Stromal cell of bone marrow (primary cell): Measurements from ENCODE around the gene ARHGAP24.
"Not testable (repeated sequence)": the region's sequence is repeated elsewhere in the genome, so short reads cannot be mapped to it uniquely, and the experiment has no call there.

Experiments
- DNase-seq: peaks from one replicate; pipeline ENCODE4 v3.0.0-alpha.2; 2012; ENCODE audit warnings: low read depth

Gene ARHGAP24

DNA sequence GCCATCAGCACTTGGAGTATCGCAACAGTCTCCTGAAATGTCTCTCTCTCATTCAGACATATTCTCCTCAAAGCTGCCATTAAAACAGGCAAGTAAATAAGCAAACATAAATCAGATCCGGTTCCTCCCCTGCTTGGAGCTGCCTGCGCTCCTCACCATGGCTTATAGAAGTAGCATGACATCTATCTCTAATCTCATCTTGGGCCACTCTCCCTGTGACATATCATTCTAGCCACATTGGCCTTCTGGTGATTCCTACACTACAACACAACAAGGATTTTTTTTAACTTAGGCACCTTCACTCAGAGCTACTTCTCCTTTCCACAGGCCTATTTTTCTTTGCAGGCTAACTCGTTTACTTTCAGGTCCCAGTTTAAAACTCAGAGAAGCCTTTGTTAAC lies 387.9 kb downstream of the ARHGAP24 start:
- no peak for DNase-seq

DNA sequence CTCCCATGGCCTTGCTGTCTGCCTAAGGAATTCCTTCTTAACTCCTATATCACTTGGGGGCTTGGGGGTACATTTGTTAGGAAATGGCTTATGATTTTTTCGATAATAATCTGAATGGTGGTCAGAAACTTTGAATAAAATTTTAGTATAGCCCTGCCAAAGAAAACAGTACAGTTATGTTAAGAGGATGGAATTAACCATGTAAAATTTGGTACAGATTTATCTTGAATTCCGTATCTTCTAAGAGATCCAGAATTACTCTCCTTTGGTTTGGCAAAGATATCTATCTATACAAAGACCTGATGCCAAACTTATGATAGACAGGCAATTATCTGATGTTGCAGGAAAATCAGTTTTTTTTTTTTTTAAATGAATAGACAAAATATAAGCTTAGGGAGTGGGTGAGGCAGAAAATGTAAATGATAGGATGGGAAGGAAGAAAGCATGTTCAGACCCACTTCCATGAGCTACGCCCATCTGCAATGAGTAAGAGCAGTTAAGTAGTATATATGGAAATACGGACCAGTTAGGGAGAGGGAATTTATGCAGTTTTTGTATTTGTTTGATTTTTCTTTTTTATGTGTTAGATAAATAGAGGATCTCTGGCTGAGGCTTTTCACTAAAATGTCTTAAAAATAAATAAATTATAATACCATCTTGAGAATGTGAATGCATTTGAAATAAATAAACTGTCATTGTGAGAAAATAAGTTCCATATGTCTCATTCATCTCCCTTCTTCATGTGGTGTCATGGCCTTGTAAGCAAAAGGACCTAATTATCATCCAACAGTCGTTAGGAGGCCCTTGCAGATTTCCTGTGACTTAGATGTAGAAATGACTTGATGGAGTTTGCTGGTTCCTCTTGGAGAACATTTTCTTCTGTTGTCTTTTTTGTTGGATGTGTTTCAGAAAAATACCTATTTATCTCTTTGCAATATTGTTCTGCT lies 389.6 kb downstream of the ARHGAP24 start:
- no peak for DNase-seq

DNA sequence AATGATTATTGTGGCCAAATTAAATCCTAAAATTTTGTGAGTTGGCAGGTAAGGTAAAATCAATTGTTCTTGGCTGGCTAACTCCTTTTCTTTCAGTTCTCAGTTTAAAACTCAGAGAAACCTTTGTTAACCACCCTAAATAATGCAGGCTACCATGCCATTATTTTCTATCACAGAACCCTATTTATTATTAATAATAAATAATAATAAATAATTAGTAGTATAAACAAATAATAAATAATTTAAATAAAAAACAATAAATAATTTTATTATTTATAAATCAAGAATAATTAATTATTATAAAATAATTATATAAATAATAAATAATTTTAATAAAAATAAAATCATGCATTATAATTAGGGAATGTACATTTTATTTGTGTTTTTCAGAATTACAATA lies 390.3 kb downstream of the ARHGAP24 start:
- DNase-seq, result no peak

DNA sequence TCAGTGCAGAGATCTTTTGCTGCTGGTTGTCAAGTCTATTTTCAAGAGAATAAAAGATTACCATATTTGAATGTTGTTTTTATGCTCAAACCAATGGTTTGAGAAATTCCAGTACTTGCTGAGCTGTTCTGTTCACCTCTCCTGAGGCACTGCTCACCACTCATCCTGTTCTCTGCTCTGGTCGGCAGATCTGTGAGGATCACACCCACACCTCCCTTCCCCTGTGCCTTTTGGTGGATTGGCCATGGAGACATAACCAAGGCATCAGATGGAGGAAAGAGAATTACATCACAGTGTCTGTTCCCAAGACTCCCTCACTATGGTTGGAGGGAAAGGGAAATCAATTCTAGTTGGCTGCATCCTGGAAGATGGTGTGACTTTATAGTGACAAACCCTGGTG lies 391.6 kb downstream of the ARHGAP24 start:
- DNase-seq, result no peak

DNA sequence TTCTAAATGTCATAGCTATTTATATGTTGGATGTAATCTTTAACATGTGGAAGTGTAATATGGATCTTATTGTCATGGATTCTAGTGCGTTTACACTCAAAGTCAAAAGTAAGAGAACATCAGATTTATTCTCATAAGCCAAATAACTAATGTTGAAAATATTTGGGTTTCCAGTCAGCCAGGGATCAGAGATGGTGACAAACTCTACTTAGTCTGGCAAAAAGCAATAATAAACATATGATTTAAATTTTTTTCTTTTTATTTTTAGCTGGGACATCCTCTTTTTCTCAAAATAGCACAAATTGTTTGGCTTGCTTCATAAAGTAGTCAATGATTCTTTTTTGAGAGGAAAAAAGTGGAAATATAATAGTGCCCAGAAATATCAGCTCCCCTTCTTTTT lies 392.3 kb downstream of the ARHGAP24 start:
- DNase-seq, result no peak

DNA sequence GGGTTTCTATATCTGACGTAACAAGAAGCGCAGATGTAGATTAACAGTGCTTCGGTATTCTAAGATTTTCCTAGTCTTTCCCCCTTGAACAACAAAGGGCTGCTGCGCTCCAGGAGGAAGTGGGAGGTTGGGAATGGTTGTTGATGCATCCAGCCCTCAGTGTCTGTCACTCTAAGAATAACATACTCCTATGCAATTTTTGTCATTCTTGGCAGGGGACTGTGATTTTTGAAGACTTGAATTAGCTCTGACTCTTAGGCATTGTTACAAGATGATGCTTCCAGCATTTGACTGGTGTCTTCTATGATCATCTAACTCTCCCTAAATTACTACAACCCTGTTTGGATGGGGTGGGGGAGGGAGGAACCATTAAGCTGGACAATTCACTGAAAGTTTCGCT lies 394.2 kb downstream of the ARHGAP24 start:
- no peak for DNase-seq

DNA sequence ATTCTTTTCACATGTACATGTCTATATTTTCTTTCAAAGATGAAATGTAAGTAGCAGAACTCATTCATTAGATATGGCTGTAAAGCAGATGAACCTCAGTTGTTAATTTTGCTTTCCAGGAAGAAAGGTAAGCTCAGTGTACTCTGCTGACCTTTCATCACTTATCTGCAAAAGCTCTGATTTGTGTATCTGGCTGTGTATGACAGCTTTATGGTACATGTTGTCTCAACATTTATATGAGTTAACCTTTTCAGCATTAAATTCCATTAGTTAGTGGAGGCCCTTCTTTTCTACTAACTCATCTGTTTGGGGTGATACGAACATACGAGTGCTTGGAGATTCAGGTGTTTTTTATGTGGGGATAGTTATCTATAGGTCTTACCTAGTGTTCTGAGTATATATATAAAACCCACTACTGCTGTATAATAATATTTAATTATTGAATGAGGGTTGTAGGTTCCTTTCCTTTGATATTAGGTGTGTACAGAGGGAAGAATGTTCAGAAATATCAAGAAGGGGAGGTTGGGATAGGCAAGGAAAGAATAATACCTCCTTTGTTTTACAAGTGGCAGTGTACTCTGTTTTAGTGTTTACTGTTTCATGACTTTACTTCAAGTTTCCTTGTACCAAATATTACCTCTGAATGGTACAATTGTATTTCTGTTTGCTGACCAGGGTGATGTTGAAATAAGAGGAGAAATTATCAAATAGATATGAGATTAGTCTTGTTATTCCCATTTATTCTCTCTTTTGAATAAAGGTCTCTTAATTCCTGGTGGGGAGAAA lies 395.5 kb downstream of the ARHGAP24 start:
- no peak for DNase-seq

DNA sequence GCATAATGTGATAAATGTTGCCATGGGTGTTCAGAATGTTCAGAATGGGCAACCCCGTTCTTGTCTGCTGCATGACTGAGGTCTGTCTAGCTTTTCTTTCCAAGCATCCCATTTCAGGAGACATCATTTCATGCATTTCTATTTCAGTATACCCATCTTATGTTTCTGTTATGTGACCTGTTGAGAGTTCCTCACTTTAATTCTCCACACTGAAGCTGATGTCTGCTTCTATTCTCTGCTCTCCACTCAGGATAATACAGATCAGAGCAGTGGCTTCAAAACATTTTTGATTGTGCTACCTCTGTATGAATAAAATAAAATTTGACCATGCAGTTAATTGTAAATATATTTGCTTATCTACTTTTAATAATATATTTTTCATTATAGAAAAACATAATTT lies 398.6 kb downstream of the ARHGAP24 start:
- DNase-seq, result no peak

DNA sequence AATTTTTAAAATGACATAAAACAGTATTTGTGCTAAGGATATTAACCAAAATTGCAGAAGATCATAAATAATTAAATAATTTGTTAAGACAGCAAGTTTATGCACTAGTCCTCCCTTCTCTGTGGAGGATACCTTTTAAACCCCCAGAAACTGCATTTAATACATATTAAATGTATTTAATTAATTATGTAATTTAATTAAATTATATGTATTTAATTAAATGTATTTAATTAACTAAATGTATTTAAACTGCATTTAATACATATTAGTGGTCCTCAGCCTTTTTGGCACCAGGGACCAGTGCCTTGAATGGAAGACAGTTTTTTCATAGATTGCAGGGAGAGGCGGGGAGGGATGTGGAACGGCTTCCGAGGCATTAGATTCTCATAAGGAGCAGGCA lies 404.6 kb downstream of the ARHGAP24 start:
- no peak for DNase-seq

DNA sequence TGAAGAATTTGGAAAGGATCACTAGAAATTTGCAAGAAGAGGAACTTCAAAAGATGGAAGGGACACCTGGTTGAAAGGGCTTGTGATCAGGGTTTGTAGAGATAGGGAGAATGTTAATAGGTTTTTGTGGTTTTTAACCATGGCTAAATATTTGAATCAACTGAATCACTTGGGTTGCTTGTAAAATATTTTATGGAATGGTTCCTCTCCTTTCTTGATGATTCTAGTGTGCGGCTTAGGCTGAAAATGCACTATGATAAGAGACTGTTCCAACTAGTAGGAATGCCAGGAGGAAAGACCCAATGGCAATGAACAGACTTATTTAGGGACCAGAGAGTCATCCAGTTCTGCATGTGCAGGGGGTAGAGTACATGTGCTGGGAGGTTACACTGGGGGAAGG lies 408.2 kb downstream of the ARHGAP24 start:
- DNase-seq, result no peak

DNA sequence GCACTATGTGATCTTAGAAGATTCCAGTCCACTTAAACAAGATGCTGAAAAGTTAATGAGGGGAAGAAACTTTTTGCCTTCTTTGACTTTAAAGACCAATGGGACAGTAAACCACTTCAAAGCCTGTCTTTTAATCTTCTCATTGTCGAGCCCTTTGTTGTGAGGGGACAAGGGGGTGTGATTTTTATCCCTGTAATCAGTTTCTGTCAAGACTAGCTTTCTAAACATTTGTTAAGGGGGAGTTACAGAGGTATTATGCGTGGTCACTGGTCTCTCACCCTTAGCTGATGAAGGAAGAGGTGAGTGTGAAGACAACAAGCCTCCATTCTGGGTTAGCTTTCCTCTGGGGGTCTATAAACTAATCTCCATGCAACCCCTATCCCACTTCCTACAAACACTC lies 409.3 kb downstream of the ARHGAP24 start:
- DNase-seq, result no peak

DNA sequence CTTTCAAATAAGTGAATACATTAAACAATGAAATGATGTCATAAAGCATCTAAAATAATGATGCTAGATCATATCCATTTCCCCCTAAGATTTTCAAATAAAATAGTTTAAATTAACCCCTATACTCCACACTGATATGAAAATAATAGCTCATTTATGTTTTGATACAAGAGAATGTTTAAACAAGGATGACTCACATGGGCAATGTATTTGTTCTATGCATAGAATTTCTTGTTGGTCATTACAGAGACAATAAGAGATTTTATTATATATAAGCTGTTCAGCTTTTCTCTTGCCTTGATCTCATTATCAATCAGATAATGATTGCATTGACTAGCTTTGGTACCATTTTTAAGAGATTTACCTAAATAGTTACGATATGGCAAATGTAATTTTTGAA lies 411.7 kb downstream of the ARHGAP24 start:
- DNase-seq, result no peak

DNA sequence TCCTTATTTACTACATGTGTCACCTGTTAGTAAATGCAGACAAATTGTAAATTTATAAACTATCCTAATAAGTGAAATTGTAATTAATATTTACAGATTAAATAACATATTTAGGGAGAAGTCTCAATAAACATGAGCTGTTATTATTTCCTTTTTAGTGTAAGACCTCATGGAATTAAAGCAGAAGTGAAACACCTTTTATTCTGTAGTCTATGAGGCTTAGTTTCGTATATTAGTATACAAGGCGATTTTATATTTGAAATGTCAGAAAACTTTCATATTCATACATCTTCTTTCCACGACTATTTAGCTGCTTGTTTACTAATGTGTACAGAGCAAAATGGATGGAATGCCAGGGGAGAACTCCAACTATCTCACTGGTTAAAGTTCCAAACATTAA lies 414.4 kb downstream of the ARHGAP24 start:
- no peak for DNase-seq

DNA sequence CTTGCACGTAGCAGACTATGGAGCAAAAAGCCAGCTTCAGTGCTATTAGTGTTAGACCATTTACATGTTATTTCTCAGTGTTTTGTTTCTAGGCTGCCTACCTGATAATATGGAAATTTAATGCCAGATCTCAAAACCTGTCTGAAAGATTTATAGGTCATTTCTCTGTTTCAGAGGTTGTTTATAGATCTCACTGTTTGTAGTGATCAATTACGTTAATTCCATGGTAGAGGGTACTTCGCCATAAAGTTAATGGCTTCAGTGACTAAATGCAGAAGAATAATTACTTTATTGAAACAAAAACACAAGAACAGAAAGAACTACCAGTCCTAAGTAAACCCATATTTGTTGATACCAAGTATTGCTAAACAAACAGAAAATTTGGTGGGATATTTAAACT lies 420.8 kb downstream of the ARHGAP24 start:
- no peak for DNase-seq

DNA sequence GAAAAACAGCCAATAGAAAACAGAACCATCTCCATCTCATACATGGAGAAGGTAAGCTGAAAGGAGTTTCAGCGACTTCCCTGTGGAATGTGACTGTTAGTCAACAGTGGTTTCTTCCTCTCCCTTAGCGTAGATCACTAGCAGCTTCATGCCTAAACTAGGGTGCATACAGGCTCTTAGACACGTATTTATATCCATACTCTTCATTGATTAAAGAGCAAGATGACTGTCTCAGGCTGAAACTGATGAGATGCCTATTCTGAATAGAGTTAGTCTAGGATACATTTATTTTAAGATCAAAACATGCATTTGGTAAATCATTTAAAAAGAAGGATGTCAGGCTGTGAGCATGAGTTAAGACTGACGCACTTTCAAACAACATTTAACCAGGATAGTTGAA lies 423.3 kb downstream of the ARHGAP24 start:
- no peak for DNase-seq

DNA sequence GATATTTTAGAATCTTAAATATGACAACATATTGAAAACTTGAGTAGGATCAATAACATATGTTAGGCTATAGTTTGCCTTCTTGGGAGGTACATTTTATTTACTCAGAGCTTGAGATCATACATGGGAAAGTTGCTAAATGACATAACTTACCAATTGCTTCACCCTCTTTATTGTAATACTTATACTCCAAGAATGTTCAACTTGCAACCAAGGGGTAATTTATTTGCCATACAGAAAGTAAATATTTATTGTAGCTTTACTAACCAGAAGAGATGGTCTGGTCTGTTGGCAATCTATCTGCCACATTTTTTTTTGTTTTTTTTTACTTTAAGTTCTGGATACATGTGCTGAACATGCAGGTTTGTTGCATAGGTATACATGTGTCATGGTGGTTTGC lies 426.6 kb downstream of the ARHGAP24 start:
- no peak for DNase-seq

DNA sequence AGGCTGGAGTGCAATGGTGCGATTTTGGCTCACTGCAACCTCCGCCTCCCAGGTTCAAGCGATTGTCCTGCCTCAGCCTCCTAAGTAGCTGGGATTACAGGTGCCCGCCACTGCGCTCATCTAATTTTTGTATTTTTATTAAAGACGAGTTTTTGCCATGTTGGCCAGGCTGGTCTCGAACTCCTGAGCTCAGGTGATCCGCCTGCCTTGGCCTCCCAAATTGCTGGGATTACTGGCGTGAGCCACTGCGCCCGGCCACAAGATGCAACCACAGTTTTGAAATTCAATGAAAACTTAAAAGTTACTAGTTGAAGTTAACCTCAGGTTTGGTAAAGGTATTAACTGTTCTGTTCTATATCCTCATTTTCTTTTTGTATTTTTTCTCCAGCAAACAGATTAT lies 427.7 kb downstream of the ARHGAP24 start:
- DNase-seq, result not testable (repeated sequence)

DNA sequence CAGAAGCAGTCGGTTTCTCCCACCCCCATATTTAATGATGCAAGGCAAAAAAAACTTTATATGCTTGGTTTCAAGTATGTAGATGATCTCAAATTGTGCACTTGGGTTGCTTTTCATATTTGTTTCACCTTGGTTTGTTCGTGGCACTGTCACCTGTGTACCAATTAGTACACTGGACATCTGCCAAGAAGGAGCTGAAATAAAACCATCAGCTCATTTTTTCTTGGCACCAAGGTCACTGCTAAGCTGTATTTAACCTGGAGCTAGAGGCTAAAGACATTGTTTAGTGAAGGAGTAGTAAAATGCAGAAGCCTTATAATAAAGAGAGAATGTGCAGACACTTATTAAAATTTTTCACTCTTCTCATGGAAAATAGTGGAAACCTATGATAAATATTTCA lies 430.8 kb downstream of the ARHGAP24 start:
- no peak for DNase-seq

DNA sequence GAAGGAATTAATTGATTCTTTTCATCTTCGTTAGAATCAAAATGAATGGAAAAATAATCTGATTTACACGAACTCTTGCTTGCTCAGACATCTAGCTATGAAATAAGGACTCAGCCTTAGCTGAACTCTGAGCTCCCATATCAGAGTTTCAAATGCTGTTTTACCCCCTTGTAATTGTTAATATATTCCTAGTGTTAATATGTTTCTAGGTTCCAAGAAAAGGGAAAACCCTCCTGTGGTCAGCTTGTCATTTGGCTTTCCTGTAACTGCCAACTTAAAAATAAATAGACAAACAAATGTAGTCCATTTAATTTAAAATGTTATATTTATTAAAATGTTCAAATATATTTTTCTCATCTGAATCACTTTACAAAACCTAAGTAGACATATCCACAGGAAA lies 432.1 kb downstream of the ARHGAP24 start:
- DNase-seq, result no peak

DNA sequence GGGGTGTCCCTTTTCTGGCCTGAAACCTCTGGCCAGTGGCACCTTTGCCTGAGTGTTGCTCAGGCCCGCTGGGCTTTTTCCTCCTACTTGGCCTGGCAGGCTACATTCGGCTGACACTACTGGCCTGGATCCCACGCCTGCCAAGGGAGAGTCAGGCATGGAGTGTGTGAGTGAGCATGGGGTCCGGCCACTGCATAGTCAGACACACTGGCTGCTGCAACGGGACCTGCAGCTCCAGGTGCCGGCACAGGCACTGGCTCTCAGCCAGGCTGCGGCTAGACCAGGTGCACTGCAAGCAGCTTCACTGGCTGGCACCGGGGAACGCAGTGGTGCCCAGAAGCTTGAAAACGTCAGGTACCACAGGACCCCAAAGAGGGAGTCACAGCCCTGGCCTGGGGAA lies 434.9 kb downstream of the ARHGAP24 start:
- DNase-seq, result no peak

DNA sequence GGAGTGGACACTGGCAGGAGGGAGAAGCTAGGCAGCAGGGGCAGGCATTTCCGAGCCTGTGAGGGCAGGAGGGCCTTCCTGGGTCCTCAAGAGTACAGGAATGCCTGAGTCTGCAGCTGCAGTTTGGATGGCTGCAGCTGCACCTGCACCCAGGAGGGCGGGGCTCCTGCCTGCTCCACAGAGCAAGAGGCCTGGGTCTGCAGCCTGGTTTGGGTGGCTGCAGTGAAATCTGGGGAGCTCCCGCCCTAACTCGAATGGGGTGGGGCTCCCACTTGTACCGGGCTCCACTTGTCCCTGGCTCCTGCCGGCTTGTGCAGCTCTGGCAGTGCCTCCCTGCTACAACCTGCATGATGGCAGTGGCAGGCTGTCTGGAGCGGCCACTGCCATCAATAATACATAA lies 436.0 kb downstream of the ARHGAP24 start:
- no peak for DNase-seq

DNA sequence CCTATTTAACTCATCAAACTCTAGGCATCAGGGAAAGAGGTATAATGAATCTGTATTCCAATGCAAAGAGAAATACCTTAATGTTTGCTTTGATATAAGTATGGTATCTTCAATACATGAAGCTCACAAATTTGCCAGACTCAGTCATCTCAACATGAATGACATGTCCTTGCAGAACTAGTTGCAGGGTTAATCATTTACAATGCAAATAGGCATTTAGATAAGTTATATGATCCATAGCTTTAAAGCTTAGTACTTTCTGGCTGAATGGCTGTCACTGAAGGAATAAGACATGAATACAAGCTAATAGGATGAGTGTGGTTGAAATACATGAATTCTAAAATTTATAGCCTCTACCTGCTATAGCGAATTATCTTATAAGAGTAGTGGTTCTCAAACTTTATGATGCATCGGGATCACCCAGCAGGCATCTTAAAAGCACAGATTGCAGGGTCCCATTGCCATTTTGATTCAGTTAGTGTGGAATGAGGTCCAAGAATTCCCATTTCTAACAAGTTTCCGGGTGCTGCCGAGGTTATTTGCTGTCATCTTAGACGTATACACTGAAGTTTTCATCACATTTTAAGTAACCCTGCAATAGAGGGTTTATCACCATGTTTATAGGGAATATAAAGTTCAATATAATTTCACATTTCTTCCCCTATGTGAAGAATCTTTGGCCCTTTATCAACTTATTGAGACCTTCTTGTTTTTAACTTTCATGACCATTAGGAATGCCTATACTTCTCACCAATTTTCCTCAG lies 439.2 kb downstream of the ARHGAP24 start:
- DNase-seq, result no peak

DNA sequence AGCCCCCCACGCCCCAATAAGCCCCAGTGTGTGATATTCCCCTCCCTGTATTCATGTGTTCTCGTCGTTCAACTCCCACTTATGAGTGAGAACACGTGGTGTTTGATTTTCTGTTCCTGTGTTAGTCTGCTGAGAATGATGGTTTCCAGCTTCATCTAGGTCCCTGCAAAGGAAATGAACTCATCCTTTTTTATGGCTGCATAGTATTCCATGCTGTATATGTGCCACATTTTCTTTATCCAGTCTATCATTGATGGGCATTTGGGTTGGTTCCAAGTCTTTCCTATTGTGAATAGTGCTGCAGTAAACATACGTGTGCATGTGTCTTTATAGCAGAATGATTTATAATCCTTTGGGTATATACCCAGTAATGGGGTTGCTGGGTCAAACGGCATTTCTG lies 440.6 kb downstream of the ARHGAP24 start:
- DNase-seq, result not testable (repeated sequence)
